GM19099 (cell line): Measurements from ENCODE around the gene PTPRR.

Experiments
- POLR2A ChIP-seq: IDR thresholded peaks from 3 replicates; pipeline ENCODE4 v1.6.1; 2011; ENCODE audit warnings: low read depth; ENCODE audit not compliant: insufficient read length; ENCODE audit errors: extremely low read depth

Gene PTPRR

DNA sequence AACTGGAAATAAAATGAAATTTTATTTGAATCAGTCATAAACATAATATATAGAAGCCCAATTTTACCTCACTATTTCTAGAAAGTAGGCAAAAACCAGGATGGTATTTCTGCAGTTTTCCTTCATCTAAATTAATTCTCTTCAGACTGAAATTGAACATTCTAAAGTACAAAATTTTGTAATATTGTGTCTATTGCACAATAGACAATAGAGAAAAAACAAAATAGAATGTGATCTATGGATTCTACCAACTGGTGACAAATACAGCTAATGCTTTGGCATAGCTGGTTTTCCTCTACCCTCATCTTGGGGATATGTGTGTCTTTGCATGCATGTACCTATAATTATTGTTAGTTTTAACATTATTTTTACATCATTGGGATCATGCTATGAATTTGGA, 8.5 kb upstream of the PTPRR start:
- TF ChIP-seq POLR2A: no peak

DNA sequence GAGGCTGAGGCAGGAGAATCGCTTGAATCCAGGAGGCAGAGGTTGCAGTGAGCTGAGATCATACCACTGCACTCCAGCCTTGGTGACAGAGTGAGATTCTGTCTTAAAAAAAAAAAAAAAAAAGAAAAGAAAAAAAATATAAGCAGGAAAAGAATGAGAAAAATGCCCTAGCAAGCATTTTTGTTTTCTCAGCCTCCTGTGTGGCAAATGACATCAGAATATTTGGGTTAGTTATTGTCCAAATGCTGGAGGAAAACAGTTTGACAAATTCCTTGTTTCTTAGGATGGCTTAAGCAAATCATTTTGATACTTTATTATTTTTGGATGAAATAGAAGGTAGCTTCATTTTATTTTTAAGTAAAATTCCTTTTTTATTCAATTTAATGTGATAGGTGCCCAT, 7.5 kb upstream of the PTPRR start:
- no peak for TF ChIP-seq POLR2A

DNA sequence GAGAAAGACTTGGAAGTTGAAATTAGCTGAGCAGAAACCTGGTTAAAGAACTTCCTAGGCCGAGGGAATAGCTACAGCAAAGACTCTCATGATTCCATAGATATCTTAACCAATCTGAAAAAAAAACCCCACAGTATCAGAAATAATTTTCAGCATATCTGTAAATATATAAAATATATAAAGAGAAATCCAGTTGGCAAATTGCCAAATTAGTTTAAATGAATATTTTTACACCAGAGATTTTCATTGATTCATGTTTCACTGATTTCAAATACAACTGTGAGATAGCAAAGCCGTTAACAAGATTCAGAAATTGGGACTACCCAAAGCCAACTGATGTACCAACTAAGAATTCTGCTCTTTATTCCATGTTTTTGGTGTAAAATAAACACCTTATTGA, 6.8 kb upstream of the PTPRR start:
- no peak for TF ChIP-seq POLR2A

DNA sequence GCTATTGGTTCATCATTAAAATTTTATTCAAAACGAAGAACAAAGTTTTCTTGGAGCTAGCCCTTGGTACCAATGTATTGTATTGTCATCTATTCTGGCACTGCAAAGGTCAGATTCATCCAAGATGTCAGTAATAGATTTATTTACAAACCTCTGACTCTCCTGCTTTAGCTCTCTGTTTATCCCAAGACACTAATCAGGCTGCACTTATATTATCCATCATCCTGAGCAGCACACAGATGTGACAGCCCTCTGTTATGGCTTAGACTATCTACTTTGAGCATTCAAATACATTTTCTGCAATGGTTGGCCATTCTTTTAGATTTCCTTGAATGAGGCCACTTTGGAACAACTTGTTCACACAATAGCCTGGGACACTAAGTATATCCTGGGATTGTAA, 5.0 kb upstream of the PTPRR start:
- TF ChIP-seq POLR2A: no peak

DNA sequence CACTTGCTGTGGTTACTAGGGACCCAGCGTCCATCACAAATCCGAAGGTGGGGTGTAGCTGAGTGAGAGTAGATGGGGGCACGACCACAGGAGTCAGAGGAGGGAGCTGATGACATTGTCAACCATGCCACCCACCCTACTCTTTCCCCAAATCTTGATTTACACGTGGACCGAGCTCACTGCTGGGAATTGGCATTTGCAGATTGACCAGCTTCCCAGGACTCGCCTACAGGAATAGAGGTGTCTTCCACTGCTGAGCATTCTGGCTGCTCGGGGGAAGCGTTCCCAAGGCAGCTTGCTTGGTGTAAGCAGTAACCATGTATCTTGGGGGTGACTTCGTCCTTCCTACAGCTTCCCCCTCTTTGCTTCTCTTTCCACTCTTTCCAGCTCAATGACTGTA, 353 bp upstream of the PTPRR start:
- TF ChIP-seq POLR2A: no peak

DNA sequence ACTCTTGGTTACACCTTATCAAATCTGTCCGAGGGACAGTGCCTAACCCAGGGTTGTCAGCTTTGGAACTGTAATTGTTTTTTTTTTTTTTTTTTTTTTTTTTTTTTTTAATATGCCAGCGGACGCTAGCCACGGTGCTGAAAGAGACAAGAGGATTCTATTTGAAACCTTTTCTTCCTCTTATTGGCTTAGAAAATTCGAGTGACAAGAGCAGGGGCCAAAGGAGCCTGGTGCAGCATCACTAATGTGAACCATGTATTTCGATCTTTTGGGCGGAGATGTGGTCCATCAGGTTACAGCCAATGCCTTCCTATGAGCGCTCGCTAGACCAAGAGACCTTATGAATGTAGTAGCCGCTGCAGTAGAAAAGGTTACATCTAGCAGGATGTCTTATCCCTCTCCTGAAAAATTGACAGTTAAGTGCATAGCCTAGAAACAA, 922 bp downstream of the PTPRR start:
- no peak for TF ChIP-seq POLR2A

DNA sequence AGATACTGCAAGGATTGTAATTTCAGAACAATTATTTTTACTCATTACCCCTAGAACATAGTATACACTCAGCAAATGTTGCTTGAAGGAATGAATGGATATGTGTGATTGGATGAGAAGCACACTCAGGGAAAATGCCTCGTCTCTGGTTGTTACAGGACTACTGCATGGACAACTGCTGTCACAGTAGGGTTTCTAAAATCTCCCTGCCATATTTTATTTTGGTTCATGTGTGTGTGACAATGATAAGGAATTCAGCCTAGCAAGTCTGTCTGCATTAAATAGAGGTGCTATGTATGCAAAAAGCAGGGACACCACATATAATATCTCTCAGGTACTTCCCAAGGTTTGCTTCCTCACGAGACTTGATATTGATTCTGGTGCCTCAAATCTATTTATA, 1.4 kb downstream of the PTPRR start:
- TF ChIP-seq POLR2A: no peak

DNA sequence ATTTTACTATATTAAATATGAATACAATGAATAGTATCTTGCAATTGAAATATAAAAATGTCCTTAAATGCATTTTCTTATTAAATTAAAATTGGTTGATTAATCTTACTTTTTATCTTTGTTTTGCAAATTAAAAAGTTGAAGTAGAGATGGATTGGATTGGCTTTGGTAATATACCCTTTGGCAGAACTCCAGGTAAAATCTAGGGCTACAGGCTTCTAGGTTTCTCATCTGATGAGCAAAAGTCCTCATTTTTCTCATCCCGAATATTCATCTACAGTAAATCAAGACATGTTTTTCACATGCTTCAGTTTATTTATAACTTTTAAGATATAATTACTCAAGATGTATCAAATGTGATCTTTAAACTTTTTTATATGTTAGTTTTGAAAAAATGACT, 2.2 kb downstream of the PTPRR start:
- TF ChIP-seq POLR2A: no peak

DNA sequence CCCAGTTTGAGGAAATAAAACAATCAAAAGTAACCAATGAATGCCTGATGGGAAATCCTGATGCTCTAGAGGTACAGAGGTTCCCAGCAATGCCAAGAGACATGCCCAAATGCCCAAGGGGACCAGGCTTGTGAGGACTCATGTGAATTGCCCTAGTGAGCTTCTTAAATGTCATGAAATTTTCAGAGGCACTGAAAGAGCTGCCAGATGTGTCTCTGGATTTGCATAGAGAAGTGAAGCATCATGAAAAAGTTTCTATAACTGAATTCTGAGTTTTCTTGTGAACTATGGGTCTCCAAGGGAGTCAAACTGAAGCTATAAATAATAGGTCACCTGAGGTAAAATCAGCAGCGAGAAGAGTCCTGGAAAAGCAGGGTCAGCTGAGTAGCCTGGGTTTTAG, 9.9 kb downstream of the PTPRR start:
- TF ChIP-seq POLR2A: no peak

DNA sequence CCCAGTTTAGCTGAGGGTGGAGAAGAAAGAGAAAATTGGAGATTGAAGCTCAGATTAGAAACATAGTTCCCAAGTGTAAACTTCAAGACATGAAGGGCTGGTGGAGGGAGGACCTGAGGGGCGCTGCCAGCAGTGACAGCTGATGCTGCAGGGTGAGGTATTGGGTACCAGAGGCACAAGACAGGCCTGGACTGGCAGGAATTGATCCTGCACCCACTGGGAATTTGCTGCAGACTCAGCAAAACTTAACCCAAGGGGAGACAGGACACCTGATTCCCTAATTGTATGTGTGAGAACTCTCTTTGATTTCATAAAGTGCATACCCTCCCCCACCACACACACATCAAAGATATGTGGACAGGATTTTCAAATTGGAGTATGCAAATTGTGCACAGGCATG, 11.6 kb downstream of the PTPRR start:
- TF ChIP-seq POLR2A: no peak

DNA sequence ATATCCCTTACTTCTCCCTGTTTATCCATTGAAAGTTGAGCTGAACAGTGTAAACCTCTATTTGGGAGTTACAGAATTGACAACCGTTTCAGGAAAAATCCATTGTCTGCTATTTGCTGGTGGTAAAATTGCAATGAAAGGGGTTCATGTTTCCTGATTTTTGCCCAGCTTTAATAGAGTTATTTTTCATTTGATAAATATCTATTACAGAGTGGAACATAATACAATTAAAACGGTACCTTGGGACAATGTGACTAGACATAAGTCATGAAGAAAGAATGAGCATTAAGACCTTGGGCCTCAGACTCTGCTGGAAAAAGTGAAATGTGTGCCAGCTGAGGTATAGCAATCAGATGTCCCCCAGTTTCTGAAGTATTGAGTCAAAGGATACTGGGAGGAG, 13.1 kb downstream of the PTPRR start:
- TF ChIP-seq POLR2A: no peak

DNA sequence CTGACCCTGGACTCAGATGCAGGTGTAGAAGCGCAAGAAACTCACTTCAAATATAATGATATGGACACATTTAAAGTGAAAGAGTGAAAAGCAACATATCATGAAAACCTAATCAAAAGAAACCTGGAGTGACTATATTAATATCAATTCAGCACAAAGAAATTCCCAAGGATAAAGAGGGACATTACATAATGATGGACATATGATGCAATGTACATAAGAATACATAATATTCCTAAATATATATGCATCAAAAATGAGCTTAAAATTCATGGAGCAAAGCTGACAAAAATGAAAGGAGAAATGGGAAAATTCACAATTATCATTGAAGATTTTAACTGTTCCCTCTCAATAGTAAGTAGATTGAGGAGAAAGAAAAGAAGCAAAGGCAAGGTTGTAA, 24.6 kb downstream of the PTPRR start:
- TF ChIP-seq POLR2A: no peak

DNA sequence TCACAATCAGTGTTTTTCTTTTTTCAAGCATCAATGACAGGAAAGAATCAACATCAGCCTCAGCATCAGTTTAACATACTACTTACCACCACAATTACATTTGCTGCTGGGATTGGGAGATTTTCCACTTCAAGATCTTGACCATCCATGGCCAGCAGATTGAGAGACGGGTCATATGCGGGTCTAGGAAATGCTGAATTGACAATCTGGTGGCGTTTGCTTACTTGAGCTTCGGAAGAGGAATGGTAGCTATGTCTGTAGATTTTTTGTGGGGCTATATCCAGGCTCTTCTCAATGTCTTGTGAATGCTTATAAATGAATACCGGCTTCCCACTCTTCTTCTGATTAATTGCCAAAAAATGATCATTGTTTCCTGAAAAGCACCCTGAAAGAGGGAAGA, 27.9 kb downstream of the PTPRR start:
- TF ChIP-seq POLR2A: no peak

DNA sequence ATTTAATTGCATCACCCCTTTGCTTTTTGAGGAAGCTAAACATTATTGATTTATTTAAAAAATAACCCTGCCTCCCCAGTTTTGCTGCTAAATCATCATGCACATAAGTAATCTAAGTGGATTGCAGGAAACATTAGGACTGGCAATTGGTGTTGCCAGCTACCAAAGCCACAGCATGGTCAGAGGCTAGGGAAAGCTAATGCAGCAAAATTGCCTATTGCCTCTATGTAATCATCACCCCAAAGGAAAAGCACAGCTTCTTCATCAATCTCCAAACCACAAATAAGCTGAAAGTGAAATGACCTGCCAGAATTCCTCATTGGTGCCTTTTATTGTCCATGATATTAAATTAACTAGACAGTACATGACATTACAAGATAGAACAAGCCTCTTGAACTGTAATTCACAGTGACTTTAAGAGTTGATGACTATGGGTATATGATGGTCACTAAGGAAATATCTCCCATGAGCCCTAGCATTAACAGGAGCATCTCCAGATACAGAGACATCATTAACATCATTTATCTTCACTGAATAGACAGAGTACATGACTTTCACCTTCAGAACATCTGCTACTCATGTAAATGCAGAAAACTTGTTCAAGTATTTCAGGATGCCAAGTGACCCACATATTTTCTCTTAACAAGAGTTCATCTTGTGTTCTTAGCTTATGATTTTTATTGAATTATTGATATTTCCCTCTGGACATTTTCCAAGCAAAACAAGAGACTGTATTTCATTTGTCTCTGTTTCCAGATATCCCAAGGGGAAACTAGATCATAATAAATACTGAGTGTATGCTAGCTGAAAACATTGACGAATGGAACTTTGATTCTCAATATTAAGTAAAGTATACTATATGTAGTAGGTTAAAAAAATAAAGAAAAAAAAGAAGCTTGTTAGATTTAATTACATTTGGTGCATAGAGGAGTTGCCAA, 29.4 kb downstream of the PTPRR start:
- no peak for TF ChIP-seq POLR2A

DNA sequence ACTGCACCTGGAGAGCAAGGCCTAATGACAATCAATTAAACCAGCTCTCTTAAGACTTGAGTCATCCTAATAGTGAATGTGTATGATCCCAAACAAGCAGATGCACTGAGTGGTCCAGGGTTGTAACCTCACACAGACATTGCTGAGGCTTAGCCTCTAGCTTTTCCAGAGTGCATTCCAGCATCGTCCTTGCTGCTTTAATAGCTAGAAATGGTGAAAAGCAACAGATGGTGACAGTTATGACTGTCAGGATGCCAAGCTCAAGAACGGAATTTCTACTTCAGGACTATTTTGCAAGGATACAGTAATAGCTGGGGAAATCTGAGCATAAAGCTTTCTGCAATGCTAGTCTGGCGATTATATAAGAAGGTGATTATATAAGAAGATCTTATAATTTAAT, 34.6 kb downstream of the PTPRR start:
- TF ChIP-seq POLR2A: no peak

DNA sequence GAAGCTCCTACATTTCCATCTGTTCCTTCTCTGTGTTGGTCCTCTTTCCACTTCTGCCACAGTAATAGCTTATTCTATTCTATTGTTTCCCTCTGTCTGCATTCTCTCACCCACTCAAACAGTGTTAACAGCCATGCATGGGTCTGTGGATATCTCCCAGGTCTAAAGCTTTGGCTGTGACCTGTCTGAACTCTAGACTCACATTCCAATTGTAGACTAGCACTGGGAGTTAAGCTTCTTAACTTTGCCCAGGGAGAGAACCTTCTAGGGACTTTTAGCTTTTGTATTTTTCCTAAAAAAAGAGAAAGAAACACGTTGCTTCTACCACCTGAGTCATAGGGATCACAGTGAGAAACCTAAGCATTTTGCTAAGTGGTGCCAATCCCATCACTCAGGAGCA, 36.7 kb downstream of the PTPRR start:
- TF ChIP-seq POLR2A: no peak

DNA sequence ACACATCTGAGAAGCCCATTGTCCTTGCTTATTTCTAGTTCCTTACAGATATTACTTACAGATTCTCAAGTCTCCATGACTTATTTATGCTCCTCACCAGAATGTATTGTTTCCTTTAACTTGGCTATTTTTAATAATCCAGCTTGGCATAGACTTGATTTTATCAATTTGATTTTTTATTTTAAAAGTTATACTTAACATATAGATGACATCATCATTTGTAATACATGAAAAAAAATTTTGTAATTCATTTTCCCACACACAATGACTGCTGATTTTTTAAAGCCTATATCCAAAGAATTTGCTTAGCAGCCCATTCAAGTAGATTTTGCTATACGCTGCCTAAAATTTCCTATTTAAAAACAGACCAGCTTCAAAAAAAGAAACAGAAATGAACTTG, 39.8 kb downstream of the PTPRR start:
- no peak for TF ChIP-seq POLR2A
